Measurements from ENCODE around the gene WFIKKN2. TPM values are rescaled to one million over a fixed set of nuclear protein-coding genes. Genes with fewer than 3 reads are reported as not detected.

The WFIKKN2 gene
- total and polyA plus RNA-seq, 2 of the 13 experiments (the other 11 are each of a cell fraction or from before 2014, with no cell fraction given): not detected

DNA sequence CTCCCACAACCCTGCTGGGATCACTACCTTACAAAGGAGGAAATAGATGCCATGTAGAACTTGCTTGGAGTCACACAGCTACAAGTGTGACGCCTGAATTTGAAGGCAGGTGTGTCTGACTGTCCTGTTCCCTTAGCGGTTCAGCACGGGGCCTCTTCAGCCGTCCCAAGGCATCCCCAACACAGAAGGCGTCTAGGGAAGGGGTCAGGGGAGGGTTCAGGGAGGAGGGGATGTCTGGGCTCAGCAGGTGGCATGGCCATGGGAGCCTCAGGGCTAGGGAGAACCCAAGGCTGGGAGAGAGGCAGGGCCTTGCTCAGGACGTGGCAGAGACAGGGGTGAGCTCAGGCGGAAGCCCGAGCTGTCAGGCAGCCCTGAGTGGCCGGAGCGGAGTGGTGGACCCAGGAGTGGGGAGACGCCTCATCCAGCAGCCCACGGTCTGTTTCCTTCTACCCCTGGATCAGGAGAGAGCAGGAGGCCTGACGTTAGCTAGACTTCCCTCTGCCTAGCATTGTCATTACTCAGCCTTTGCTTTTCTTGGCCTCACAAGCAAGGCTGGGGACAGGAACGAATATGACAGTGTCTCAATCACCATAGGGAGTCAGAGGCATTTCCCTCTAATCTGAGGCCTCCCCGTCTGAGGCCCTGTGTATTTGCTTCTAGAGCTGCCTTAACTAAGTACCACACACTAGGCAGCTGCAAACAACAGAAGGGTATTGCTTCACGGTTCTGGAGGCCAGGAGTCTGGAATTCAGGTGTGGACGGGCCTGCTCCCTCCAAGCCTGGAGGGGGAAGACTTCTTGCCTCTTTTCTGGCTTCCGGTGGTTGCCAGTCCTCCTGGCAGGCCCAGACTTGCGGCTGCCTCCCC is 36.7 kb upstream of the WFIKKN2 start (continued):
- TF ChIP-seq, protein P1, sequence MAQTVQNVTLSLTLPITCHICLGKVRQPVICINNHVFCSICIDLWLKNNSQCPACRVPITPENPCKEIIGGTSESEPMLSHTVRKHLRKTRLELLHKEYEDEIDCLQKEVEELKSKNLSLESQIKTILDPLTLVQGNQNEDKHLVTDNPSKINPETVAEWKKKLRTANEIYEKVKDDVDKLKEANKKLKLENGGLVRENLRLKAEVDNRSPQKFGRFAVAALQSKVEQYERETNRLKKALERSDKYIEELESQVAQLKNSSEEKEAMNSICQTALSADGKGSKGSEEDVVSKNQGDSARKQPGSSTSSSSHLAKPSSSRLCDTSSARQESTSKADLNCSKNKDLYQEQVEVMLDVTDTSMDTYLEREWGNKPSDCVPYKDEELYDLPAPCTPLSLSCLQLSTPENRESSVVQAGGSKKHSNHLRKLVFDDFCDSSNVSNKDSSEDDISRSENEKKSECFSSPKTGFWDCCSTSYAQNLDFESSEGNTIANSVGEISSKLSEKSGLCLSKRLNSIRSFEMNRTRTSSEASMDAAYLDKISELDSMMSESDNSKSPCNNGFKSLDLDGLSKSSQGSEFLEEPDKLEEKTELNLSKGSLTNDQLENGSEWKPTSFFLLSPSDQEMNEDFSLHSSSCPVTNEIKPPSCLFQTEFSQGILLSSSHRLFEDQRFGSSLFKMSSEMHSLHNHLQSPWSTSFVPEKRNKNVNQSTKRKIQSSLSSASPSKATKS (CRISPR knock-in tag; IDR thresholded peaks at IDR 0.05): no peak
- TF ChIP-seq, protein P2, sequence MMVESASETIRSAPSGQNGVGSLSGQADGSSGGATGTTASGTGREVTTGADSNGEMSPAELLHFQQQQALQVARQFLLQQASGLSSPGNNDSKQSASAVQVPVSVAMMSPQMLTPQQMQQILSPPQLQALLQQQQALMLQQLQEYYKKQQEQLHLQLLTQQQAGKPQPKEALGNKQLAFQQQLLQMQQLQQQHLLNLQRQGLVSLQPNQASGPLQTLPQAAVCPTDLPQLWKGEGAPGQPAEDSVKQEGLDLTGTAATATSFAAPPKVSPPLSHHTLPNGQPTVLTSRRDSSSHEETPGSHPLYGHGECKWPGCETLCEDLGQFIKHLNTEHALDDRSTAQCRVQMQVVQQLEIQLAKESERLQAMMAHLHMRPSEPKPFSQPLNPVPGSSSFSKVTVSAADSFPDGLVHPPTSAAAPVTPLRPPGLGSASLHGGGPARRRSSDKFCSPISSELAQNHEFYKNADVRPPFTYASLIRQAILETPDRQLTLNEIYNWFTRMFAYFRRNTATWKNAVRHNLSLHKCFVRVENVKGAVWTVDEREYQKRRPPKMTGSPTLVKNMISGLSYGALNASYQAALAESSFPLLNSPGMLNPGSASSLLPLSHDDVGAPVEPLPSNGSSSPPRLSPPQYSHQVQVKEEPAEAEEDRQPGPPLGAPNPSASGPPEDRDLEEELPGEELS (CRISPR knock-in tag; IDR thresholded peaks at IDR 0.05): no peak
- TF ChIP-seq PAWR (CRISPR knock-in tag; IDR thresholded peaks at IDR 0.05; ENCODE audit: borderline replicate concordance) (no peak), ZNF207 (IDR thresholded peaks at IDR 0.05; ENCODE audit: borderline replicate concordance) (no peak), FOXA3 (CRISPR knock-in tag; IDR thresholded peaks at IDR 0.05) (no peak), ZNF589 (CRISPR knock-in tag; conservative IDR thresholded peaks at IDR 0.05) (no peak), ZNF776 (CRISPR knock-in tag; IDR thresholded peaks at IDR 0.05) (no peak), PLRG1 (conservative IDR thresholded peaks at IDR 0.05) (no peak), ADNP (CRISPR knock-in tag; IDR thresholded peaks at IDR 0.05) (no peak), CREB1 (IDR thresholded peaks at IDR 0.05) (no peak), CREB1 (CRISPR knock-in tag; IDR thresholded peaks at IDR 0.05) (no peak), PCBP2 (optimal IDR thresholded peaks at IDR 0.05; ENCODE audit: low read depth, low read length, poor library complexity, severe bottlenecking) (no peak)
- TF ChIP-seq, protein P3, sequence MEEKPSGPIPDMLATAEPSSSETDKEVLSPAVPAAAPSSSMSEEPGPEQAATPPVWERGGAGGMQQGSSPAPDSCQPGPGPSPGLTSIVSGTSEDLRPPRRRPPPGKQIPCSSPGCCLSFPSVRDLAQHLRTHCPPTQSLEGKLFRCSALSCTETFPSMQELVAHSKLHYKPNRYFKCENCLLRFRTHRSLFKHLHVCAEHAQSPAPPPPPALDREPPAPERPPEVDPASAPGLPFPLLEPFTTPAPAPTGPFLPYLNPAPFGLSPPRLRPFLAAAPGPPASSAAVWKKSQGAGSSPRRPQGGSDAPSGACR (CRISPR knock-in tag; IDR thresholded peaks at IDR 0.05): no peak
- TF ChIP-seq, protein P4, sequence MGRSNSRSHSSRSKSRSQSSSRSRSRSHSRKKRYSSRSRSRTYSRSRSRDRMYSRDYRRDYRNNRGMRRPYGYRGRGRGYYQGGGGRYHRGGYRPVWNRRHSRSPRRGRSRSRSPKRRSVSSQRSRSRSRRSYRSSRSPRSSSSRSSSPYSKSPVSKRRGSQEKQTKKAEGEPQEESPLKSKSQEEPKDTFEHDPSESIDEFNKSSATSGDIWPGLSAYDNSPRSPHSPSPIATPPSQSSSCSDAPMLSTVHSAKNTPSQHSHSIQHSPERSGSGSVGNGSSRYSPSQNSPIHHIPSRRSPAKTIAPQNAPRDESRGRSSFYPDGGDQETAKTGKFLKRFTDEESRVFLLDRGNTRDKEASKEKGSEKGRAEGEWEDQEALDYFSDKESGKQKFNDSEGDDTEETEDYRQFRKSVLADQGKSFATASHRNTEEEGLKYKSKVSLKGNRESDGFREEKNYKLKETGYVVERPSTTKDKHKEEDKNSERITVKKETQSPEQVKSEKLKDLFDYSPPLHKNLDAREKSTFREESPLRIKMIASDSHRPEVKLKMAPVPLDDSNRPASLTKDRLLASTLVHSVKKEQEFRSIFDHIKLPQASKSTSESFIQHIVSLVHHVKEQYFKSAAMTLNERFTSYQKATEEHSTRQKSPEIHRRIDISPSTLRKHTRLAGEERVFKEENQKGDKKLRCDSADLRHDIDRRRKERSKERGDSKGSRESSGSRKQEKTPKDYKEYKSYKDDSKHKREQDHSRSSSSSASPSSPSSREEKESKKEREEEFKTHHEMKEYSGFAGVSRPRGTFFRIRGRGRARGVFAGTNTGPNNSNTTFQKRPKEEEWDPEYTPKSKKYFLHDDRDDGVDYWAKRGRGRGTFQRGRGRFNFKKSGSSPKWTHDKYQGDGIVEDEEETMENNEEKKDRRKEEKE (IDR thresholded peaks at IDR 0.05): no peak
- TF ChIP-seq, protein P5, sequence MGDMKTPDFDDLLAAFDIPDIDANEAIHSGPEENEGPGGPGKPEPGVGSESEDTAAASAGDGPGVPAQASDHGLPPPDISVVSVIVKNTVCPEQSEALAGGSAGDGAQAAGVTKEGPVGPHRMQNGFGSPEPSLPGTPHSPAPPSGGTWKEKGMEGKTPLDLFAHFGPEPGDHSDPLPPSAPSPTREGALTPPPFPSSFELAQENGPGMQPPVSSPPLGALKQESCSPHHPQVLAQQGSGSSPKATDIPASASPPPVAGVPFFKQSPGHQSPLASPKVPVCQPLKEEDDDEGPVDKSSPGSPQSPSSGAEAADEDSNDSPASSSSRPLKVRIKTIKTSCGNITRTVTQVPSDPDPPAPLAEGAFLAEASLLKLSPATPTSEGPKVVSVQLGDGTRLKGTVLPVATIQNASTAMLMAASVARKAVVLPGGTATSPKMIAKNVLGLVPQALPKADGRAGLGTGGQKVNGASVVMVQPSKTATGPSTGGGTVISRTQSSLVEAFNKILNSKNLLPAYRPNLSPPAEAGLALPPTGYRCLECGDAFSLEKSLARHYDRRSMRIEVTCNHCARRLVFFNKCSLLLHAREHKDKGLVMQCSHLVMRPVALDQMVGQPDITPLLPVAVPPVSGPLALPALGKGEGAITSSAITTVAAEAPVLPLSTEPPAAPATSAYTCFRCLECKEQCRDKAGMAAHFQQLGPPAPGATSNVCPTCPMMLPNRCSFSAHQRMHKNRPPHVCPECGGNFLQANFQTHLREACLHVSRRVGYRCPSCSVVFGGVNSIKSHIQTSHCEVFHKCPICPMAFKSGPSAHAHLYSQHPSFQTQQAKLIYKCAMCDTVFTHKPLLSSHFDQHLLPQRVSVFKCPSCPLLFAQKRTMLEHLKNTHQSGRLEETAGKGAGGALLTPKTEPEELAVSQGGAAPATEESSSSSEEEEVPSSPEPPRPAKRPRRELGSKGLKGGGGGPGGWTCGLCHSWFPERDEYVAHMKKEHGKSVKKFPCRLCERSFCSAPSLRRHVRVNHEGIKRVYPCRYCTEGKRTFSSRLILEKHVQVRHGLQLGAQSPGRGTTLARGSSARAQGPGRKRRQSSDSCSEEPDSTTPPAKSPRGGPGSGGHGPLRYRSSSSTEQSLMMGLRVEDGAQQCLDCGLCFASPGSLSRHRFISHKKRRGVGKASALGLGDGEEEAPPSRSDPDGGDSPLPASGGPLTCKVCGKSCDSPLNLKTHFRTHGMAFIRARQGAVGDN (CRISPR knock-in tag; IDR thresholded peaks at IDR 0.05): peak; percentile 54
